ENCODE measurements around the gene CABLES1.

Gene CABLES1

DNA sequence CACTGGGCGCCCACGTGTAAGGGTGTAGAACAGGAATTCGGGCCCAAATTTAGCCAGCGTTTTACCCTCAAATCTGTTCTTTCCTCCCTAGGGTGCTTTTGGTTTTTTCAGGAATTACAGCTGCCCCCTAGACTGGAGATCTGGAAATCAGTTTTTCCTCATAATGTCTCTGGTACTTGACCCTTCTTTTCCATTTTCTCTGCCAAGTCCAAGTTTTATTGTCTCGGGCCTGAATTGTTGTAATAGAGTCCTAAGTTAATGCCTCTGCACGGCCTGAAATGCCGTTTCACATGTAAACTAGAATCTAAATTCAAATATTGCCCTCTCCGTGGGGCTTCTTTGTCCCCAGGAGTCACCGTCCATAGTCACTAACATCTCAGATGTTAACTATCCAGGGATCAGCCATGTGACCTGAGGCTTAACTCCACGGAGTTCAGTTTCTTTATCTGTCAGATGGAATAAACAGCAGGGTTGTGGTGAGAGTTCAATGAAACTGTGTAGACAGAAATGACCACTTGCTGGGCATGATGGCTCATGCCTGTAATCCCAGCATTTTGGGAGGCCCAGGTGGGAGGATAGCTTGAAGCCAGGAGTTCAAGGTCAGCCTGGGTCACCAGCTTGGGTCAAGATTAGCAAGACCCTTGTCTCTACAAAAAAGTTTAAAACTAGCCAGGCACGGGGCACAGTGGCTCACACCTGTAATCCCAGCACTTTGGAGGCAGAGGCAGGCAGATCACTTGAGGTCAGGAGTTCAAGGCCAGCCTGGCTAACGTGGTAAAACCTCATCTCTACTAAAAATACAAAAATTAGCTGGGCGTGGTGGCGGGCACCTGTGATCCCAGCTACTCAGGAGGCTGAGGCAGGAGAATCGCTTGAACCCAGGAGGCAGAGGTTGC is 12.7 kb upstream of the CABLES1 start:
- FAIRE-seq (no peak), DNase-seq (ENCODE audit: insufficient read length, low spot score) (no peak)
- TF ChIP-seq POLR2A (IDR thresholded peaks at IDR 0.05; ENCODE audit: low read depth, low read length) = no peak

DNA sequence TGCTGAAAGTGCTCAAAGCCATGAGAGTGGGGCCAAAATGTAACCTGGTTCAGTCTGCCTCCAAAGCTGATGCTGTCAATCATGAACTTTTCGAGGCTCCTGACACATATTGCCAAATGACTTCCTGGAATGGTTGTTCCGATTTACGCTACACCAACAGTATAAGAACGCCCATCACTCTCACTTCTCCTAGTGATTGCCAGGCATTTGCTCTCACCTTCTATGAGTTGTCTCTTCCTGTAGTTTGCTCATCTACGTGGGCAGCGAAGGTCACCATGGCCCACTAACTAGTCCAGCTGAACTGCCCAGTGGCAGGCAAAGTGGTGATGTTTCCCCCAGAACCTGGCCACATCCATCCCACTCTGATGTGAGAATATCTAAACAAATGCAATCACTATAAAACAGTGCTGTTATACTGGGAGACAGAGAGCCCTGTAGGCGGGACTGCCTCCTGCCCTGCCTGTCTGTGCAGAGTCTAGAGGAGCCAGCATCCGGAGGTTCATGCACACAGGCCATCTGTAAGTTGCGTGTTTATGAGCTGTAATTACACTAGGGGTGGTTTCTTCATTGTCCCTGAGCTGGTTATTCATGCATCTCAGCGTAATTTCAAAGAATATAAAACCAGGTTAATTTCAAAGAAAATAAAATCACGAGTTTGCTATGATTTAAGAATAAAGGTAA is 8.8 kb upstream of the CABLES1 start:
- DNase-seq (ENCODE audit: insufficient read length, low spot score) = no peak
- no peak for FAIRE-seq
- TF ChIP-seq POLR2A (IDR thresholded peaks at IDR 0.05; ENCODE audit: low read depth, low read length) = no peak

- TF ChIP-seq POLR2A (IDR thresholded peaks at IDR 0.05; ENCODE audit: low read depth, low read length) = no peak
- no peak for FAIRE-seq
- DNase-seq (ENCODE audit: insufficient read length, low spot score) = no peak
These were observed 8.2 kb upstream of the CABLES1 start for GRCh38 chr18:23127090-23127489.

DNA sequence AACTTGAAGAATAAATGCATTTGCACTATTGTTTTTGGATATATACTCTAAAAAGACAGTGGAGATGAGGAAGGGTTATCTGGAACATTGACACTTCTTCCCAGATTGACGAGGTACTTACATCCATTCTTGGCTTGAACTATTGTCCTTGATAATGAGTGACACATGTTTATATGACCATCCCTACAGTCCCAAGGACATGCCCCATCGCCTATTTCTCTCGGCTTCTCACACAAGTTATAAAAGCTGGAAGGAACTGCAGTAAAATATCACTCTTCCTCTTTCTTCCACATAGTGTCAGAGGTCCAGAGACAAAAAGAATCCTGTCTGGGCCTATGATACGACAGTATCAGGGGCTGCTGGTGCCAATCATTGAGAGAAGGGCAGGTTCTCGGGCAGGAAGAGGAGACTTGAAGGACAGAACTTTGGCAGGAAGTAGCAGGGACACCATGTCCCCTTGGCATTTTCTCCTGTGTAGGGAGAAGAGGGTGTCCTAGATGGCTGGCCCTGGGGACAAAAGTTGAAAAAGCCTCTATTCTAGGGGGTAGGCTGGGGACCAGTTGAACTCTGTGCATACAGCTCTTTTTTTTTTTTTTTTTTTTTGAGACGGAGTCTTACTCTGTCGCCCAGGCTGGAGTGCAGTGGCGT is 5.8 kb upstream of the CABLES1 start:
- TF ChIP-seq POLR2A (IDR thresholded peaks at IDR 0.05; ENCODE audit: low read depth, low read length) = no peak
- DNase-seq (ENCODE audit: insufficient read length, low spot score) (no peak), FAIRE-seq (no peak)

GRCh38 chr18:23131693-23132319 is 3.5 kb upstream of the CABLES1 start:
- FAIRE-seq (no peak), DNase-seq (ENCODE audit: insufficient read length, low spot score) (no peak)
- no peak for TF ChIP-seq POLR2A (IDR thresholded peaks at IDR 0.05; ENCODE audit: low read depth, low read length)

DNA sequence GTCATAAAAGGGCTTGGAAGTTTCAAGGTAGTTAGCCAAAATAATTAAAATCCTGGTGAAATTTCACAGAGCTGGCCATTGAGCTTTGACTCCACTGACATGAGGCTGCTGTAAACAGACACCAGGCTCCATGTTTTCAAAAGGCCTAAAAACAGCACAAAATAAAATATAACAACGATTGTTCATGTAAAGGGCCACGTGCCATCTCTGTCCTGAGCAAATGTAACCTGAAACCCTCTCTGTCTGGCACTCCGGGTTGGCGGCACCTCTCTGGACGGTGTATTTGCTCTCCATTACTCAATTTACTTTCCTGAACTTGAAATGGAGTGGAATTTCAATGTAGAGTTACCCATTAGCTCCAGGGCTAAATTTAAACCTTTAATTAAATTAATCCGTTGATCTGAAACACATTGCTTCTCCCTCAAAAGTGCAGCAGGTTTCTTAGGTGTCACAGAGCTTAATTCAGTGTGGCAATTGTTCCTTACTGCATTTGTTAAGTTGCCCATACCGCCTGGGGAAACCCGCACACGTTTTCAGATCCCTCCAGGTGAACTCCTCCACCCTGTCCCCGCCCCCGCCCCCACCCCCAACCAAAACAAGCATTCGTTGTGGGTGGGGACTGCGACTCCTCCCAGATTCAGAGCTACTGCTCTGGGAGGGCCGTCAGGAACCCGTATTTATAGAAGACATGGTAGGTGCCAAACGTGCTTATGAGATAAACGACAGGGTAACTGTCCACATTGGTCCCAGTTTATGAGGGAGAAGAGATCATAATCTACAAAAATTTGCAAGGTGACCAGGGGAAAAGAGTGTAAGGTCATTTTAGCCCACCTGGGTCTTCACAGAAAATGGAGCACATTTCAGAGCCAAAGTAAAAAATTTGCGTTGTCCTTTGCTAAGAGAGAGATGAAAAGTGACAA is 1.2 kb upstream of the CABLES1 start:
- DNase-seq (ENCODE audit: insufficient read length, low spot score) (no peak), FAIRE-seq (no peak)
- TF ChIP-seq POLR2A (IDR thresholded peaks at IDR 0.05; ENCODE audit: low read depth, low read length) = no peak

GRCh38 chr18:23135550-23136325 is 453 bp downstream of the CABLES1 start:
- FAIRE-seq (no peak), DNase-seq (ENCODE audit: insufficient read length, low spot score) (peak; percentile 55)
- TF ChIP-seq POLR2A (IDR thresholded peaks at IDR 0.05; ENCODE audit: low read depth, low read length) = no peak; the same call in 1 of the 2 replicates

DNA sequence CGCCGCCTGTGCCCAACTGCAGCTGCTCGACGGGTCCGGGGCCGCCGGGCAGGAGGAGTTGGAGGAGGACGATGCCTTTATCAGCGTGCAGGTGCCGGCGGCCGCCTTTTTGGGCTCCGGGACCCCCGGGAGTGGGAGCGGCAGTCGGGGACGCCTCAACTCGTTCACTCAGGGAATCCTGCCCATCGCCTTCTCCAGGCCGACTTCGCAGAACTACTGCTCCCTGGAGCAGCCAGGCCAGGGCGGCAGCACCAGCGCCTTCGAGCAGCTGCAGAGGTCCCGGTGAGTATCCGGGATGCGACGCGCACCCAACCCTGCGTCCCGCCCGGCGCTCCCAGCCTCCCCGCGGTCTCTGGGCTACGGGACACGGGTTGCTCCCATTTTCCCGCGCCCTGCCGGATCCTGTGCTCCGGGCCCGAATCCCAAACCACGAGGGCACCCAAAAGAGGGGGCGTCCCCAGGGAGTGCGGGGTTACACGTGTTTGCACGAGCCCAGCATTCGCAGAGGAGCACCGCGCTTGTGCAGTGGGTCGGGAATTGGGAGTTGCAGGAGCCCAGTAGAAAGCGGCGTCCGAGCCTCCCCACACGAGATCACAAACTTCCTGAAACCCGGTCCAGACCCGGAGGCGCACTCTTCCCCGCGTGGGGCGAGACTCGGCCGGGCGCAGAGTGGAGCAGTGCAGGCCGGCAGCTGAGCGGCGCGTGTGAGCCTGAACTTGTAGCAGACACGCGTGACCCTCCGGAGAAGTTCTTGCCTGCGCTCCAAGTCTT is 1.2 kb downstream of the CABLES1 start:
- DNase-seq (ENCODE audit: insufficient read length, low spot score) (no peak), FAIRE-seq (no peak)
- TF ChIP-seq POLR2A (IDR thresholded peaks at IDR 0.05; ENCODE audit: low read depth, low read length) = no peak

DNA sequence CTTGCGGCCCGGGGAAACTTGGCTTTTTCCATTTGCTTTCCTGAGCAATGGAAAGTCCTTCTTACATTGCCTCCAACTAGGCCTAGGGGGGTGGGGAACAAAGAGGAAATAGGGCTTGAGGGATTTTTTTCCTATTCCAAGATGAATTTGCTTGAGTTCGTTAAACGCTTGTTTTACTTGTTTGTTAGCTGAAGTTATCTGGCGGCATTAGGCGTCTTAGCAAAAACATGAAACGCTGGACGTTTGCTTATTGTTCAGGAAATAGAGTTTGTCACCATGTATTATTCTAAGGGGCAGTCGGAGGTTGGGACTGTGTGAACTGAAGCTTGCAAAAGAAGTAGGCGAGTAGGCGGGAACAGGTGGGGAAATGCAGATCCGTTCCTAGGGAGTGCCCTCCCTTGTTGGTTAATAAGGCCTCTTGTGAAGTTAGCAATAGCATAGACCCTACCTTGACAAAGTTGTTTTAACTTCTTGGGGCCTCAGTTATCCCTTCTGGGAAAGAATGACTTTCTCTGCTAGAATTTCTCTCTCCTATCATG is 1.9 kb downstream of the CABLES1 start:
- no peak for TF ChIP-seq POLR2A (IDR thresholded peaks at IDR 0.05; ENCODE audit: low read depth, low read length)
- DNase-seq (ENCODE audit: insufficient read length, low spot score) = no peak
- no peak for FAIRE-seq

- FAIRE-seq = no peak
- no peak for DNase-seq (ENCODE audit: insufficient read length, low spot score)
These were observed 2.5 kb downstream of the CABLES1 start for GRCh38 chr18:23137788-23138216.

GRCh38 chr18:23138471-23138870 is 3.2 kb downstream of the CABLES1 start:
- no peak for TF ChIP-seq POLR2A (IDR thresholded peaks at IDR 0.05; ENCODE audit: low read depth, low read length)
- no peak for FAIRE-seq
- DNase-seq (ENCODE audit: insufficient read length, low spot score) = no peak

More at GRCh38 chr18:23137788-23138216, 2.5 kb downstream of the CABLES1 start:
- no peak for TF ChIP-seq POLR2A (IDR thresholded peaks at IDR 0.05; ENCODE audit: low read depth, low read length)
